H9 (cell line): ENCODE measurements around the gene BCKDHB. TPM values are rescaled to one million over a fixed set of nuclear protein-coding genes. Genes with fewer than 3 reads are reported as not detected.

Experiments
- DNase-seq: peaks from one replicate; pipeline ENCODE4 v3.0.0-alpha.2; 2017
- H2AFZ ChIP-seq: one replicate; pipeline ENCODE4 v1.6.1; 2013; ENCODE audit warnings: mild to moderate bottlenecking, low read length, control low read depth, moderate library complexity
- H2AK5ac ChIP-seq: 2 replicates; pipeline ENCODE4 v1.6.1; 2013; ENCODE audit warnings: low read length, control low read depth, mixed read lengths; ENCODE audit not compliant: insufficient read length
- H2BK120ac ChIP-seq: one replicate; pipeline ENCODE4 v1.6.1; 2013; ENCODE audit warnings: low read depth, mild to moderate bottlenecking, low read length, control low read depth, inconsistent platforms; ENCODE audit not compliant: poor library complexity, severe bottlenecking
- H2BK12ac ChIP-seq: 2 replicates; pipeline ENCODE4 v1.6.1; 2013; ENCODE audit warnings: low read length, control low read depth, mixed read lengths, low read depth; ENCODE audit not compliant: insufficient read length
- H2BK15ac ChIP-seq: 2 replicates; pipeline ENCODE4 v1.6.1; 2013; ENCODE audit warnings: low read depth, low read length, control low read depth
- H2BK20ac ChIP-seq: one replicate; pipeline ENCODE4 v1.6.1; 2013; ENCODE audit warnings: low read depth, mild to moderate bottlenecking, low read length, control low read depth, inconsistent platforms; ENCODE audit not compliant: poor library complexity, severe bottlenecking
- H2BK5ac ChIP-seq: 2 replicates; pipeline ENCODE4 v1.6.1; 2013; ENCODE audit warnings: low read length, control low read depth, mixed read lengths; ENCODE audit not compliant: insufficient read length
- H3K14ac ChIP-seq: 2 replicates; pipeline ENCODE4 v1.6.1; 2013; ENCODE audit warnings: low read length, control low read depth; ENCODE audit not compliant: insufficient read depth
- H3K18ac ChIP-seq: 2 replicates; pipeline ENCODE4 v1.6.1; 2013; ENCODE audit warnings: low read depth, mild to moderate bottlenecking, mixed read lengths, low read length, control low read depth; ENCODE audit not compliant: insufficient read length
- H3K23ac ChIP-seq: 2 replicates; pipeline ENCODE4 v1.6.1; 2013; ENCODE audit warnings: low read length, control low read depth, mixed read lengths, low read depth; ENCODE audit not compliant: insufficient read length
- H3K23me2 ChIP-seq: 2 replicates; pipeline ENCODE4 v1.6.1; 2013; ENCODE audit warnings: low read depth, mild to moderate bottlenecking, mixed read lengths, low read length, control low read depth; ENCODE audit not compliant: insufficient read length, poor library complexity, severe bottlenecking
- H3K27ac ChIP-seq: 2 replicates; pipeline ENCODE4 v1.5.1; 2013; ENCODE audit warnings: low read length, control low read depth, mixed read lengths, low read depth; ENCODE audit not compliant: insufficient read length
- H3K27me3 ChIP-seq: 2 replicates; pipeline ENCODE4 v1.6.1; 2013; ENCODE audit warnings: low read length, control low read depth, inconsistent platforms; ENCODE audit not compliant: insufficient read depth
- H3K4ac ChIP-seq: 2 replicates; pipeline ENCODE4 v1.6.1; 2013; ENCODE audit warnings: low read depth, mild to moderate bottlenecking, control low read depth, inconsistent platforms, low read length, moderate library complexity
- H3K4me1 ChIP-seq: 2 replicates; pipeline ENCODE4 v1.6.1; 2013; ENCODE audit warnings: low read length, control low read depth, inconsistent platforms; ENCODE audit not compliant: insufficient read depth
- H3K4me2 ChIP-seq: 2 replicates; pipeline ENCODE4 v1.6.1; 2013; ENCODE audit warnings: low read length, control low read depth, mixed read lengths; ENCODE audit not compliant: insufficient read length, insufficient read depth
- H3K56ac ChIP-seq: 2 replicates; pipeline ENCODE4 v1.6.1; 2013; ENCODE audit warnings: low read depth, mild to moderate bottlenecking, mixed read lengths, low read length, control low read depth; ENCODE audit not compliant: insufficient read length
- H3K79me1 ChIP-seq: 2 replicates; pipeline ENCODE4 v1.6.1; 2013; ENCODE audit warnings: low read depth, mild to moderate bottlenecking, moderate library complexity, low read length, control low read depth, inconsistent platforms; ENCODE audit not compliant: insufficient read depth, poor library complexity, severe bottlenecking
- H3K79me2 ChIP-seq: 2 replicates; pipeline ENCODE4 v1.6.1; 2013; ENCODE audit warnings: low read length, control low read depth, inconsistent platforms; ENCODE audit not compliant: insufficient read depth
- H3K9ac ChIP-seq: 2 replicates; pipeline ENCODE4 v1.6.1; 2013; ENCODE audit warnings: low read length, control low read depth, mixed read lengths; ENCODE audit not compliant: insufficient read length; ENCODE audit errors: extremely low read depth
- H3K9me3 ChIP-seq: one replicate; pipeline ENCODE4 v1.6.1; 2013; ENCODE audit warnings: low read depth, low read length, inconsistent platforms; ENCODE audit not compliant: control insufficient read depth
- H3T11ph ChIP-seq: one replicate; pipeline ENCODE4 v1.6.1; 2013; ENCODE audit warnings: mild to moderate bottlenecking, low read length, control low read depth, inconsistent platforms
- H4K20me1 ChIP-seq: one replicate; pipeline ENCODE4 v1.6.1; 2013; ENCODE audit not compliant: control insufficient read depth, insufficient read length, insufficient read depth
- H4K5ac ChIP-seq: 2 replicates; pipeline ENCODE4 v1.6.1; 2013; ENCODE audit warnings: low read depth, mild to moderate bottlenecking, mixed read lengths, low read length, control low read depth; ENCODE audit not compliant: insufficient read length
- H4K8ac ChIP-seq: replicated peaks from 2 replicates; pipeline ENCODE4 v1.6.1; 2013; ENCODE audit warnings: low read length, control low read depth, mixed read lengths, low read depth; ENCODE audit not compliant: insufficient read length
- H4K91ac ChIP-seq: 2 replicates; pipeline ENCODE4 v1.6.1; 2013; ENCODE audit warnings: low read depth, mild to moderate bottlenecking, moderate library complexity, mixed read lengths, low read length, control low read depth; ENCODE audit not compliant: insufficient read length
- H3K27ac Mint-ChIP-seq, 3 experiments: 2 replicates in 2 of 3; 3 replicates in 1 of 3; pipeline ENCODE4 v1.8.0; 2020 to 2021; ENCODE audit warnings: mixed read lengths in 3 of 3, mild to moderate bottlenecking in 1 of 3, moderate library complexity in 1 of 3
- H3K27me3 Mint-ChIP-seq: 2 replicates; pipeline ENCODE4 v1.8.0; 2021; ENCODE audit warnings: low read depth, mild to moderate bottlenecking, moderate library complexity, mixed read lengths
- H3K36me3 Mint-ChIP-seq, 3 experiments: 2 replicates in 2 of 3; 3 replicates in 1 of 3; pipeline ENCODE4 v1.8.0; 2020 to 2021; ENCODE audit warnings: low read depth in 3 of 3, mixed read lengths in 3 of 3; ENCODE audit not compliant: insufficient read depth in 1 of 3
- H3K4me1 Mint-ChIP-seq, 2 experiments: 2 replicates each; pipeline ENCODE4 v1.8.0; 2020; ENCODE audit warnings: mixed read lengths in 2 of 2
- H3K4me3 Mint-ChIP-seq, 2 experiments: 2 replicates in 1 of 2; 3 replicates in 1 of 2; pipeline ENCODE4 v1.8.0; 2020 to 2021; ENCODE audit warnings: mild to moderate bottlenecking in 2 of 2, mixed read lengths in 2 of 2, moderate library complexity in 1 of 2
- H3K9me3 Mint-ChIP-seq, 2 experiments: 2 replicates in 1 of 2; 3 replicates in 1 of 2; pipeline ENCODE4 v1.8.0; 2020; ENCODE audit warnings: mild to moderate bottlenecking in 2 of 2, mixed read lengths in 2 of 2, moderate library complexity in 1 of 2
- WGBS: extraction: QIAGEN DNeasy Blood & Tissue Kit; methylation state at CpG from one replicate; pipeline ENCODE4 v1.1.7; 2013; ENCODE audit warnings: missing lambda C conversion rate, low lambda C conversion rate, mixed read lengths; ENCODE audit not compliant: insufficient read length; ENCODE audit errors: extremely low coverage; 5-methylcytosine and 5-hydroxymethylcytosine counted together
- total RNA-seq: library from RNA; stranded (reverse); gene quantifications from 2 replicates; pipeline ENCODE4 v1.2.1, GENCODE V29; 2021
- TF ChIP-seq, protein P1 (sequence below): fragments of 200-600 bp; sonication (generic); conservative IDR thresholded peaks from 3 replicates; pipeline ENCODE4 v1.8.0; 2021; ENCODE audit warnings: antibody characterized with exemption, mild to moderate bottlenecking

Gene BCKDHB
- total RNA-seq, 1 experiment from 2014 or later: 26.6 TPM

DNA sequence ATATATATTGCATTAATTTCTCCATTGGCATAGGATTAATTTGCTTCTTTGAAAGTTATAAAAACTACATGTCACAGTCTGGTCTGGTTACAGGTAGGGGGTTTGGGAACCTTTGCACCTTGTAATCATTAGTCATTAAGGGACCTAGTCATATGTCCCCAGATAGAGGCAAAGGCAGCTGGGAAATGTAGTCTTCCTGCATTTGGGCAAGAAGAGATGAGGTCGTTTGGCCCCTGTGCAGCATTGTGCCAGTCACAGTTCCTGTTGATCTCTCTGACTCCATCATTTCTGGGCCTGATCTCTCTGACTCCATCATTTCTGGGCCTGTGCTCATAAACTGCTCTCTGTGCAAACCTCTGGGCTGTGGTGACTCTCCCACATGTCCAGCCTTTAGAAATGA lies 73.2 kb downstream of the BCKDHB start:
- Histone ChIP-seq H3K4me2 (no peak overlapping the region), H3K23me2 (no peaks in the 10 kb centered on the region), H4K8ac (no peak overlapping the region), H2BK120ac (no peak overlapping the region), H3K27ac (no peak overlapping the region), H3K9me3 (no peaks in the 10 kb centered on the region), H3K18ac (no peak overlapping the region), H2BK5ac (no peak overlapping the region), H2AK5ac (no peak overlapping the region), H4K5ac (no peak overlapping the region), H3K27me3 (no peaks in the 10 kb centered on the region), H4K20me1 (no peaks in the 10 kb centered on the region), H3K4ac (no peak overlapping the region), H3K79me2 (no peaks in the 10 kb centered on the region), H3K9ac (no peak overlapping the region), H4K91ac (no peak overlapping the region), H3K4me1 (no peaks in the 10 kb centered on the region), H2BK12ac (no peak overlapping the region), H2BK20ac (no peak overlapping the region), H2AFZ (no peak overlapping the region), H3K79me1 (no peaks in the 10 kb centered on the region), H2BK15ac (no peak overlapping the region), H3K56ac (no peak overlapping the region), H3K14ac (no peak overlapping the region), H3K23ac (no peak overlapping the region), H3T11ph (no peak overlapping the region)
- WGBS: no CpG with 5 or more reads among the region's 1 CpG
- H3K9me3 Mint-ChIP-seq: no peaks in the 10 kb centered on the region
- TF ChIP-seq, protein P1, sequence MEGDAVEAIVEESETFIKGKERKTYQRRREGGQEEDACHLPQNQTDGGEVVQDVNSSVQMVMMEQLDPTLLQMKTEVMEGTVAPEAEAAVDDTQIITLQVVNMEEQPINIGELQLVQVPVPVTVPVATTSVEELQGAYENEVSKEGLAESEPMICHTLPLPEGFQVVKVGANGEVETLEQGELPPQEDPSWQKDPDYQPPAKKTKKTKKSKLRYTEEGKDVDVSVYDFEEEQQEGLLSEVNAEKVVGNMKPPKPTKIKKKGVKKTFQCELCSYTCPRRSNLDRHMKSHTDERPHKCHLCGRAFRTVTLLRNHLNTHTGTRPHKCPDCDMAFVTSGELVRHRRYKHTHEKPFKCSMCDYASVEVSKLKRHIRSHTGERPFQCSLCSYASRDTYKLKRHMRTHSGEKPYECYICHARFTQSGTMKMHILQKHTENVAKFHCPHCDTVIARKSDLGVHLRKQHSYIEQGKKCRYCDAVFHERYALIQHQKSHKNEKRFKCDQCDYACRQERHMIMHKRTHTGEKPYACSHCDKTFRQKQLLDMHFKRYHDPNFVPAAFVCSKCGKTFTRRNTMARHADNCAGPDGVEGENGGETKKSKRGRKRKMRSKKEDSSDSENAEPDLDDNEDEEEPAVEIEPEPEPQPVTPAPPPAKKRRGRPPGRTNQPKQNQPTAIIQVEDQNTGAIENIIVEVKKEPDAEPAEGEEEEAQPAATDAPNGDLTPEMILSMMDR: no peak
- DNase-seq: no peak
- no peaks in the 10 kb centered on the region for H3K27me3 Mint-ChIP-seq
- H3K27ac Mint-ChIP-seq: no peak overlapping the region; a peak in 1 of 7 replicates
- H3K36me3 Mint-ChIP-seq: no peaks in the 10 kb centered on the region; a peak in 3 of 7 replicates
- no peak overlapping the region for H3K4me3 Mint-ChIP-seq
- peaks cover 4 to 7% of the 10 kb centered on the region in 2 experiments for H3K4me1 Mint-ChIP-seq
